Fibroblast of lung (primary cell): Measurements from ENCODE around the gene SSH2. TPM values are rescaled to one million over a fixed set of nuclear protein-coding genes. Genes with fewer than 3 reads are reported as not detected.

Source experiments
- DNase-seq, 2 donors: peaks; one replicate each; pipeline versions ENCODE4 v3.0.0 to v3.0.0-alpha.2; 2010; ENCODE audit warnings: low read depth in 2 of 2
- H2AFZ ChIP-seq: 2 replicates; pipeline ENCODE4 v1.5.1; 2012; ENCODE audit warnings: low read length, control low read depth, inconsistent platforms
- H3K27ac ChIP-seq: 2 replicates; pipeline ENCODE4 v1.5.1; 2011; ENCODE audit warnings: low read length, control low read depth; ENCODE audit not compliant: insufficient read depth
- H3K27me3 ChIP-seq: 2 replicates; pipeline ENCODE4 v1.5.1; 2011; ENCODE audit warnings: mild to moderate bottlenecking, low read length; ENCODE audit not compliant: control insufficient read depth, insufficient read depth
- H3K36me3 ChIP-seq: 2 replicates; pipeline ENCODE4 v1.5.1; 2011; ENCODE audit warnings: low read length; ENCODE audit not compliant: control insufficient read depth, insufficient read depth
- H3K4me1 ChIP-seq: 2 replicates; pipeline ENCODE4 v1.5.1; 2011; ENCODE audit warnings: low read length; ENCODE audit not compliant: control insufficient read depth, insufficient read depth; ENCODE audit errors: extremely low read depth
- H3K4me2 ChIP-seq: 2 replicates; pipeline ENCODE4 v1.5.1; 2011; ENCODE audit warnings: low read length, control low read depth; ENCODE audit not compliant: insufficient read depth; ENCODE audit errors: extremely low read depth
- H3K4me3 ChIP-seq, 4 experiments: fragments of 200-600 bp in 1 of 4; sonication (generic) in 1 of 4; replicated peaks in 1 of 4; 2 replicates each; pipeline ENCODE4 v1.5.1; 2011 to 2016; ENCODE audit warnings: low read length in 4 of 4, low read depth in 3 of 4, mild to moderate bottlenecking in 3 of 4, control low read depth in 2 of 4, inconsistent platforms in 1 of 4, mixed read lengths in 1 of 4; ENCODE audit not compliant: insufficient read depth in 1 of 4; ENCODE audit errors: control extremely low read depth in 1 of 4
- H3K79me2 ChIP-seq: 2 replicates; pipeline ENCODE4 v1.5.1; 2012; ENCODE audit warnings: mild to moderate bottlenecking, low read length, inconsistent platforms; ENCODE audit not compliant: control insufficient read depth, insufficient read depth
- H3K9ac ChIP-seq: 2 replicates; pipeline ENCODE4 v1.5.1; 2011; ENCODE audit warnings: mild to moderate bottlenecking, low read length, control low read depth; ENCODE audit not compliant: insufficient read depth
- H3K9me3 ChIP-seq: 2 replicates; pipeline ENCODE4 v1.5.1; 2012; ENCODE audit warnings: low read depth, low read length; ENCODE audit not compliant: control insufficient read depth, insufficient read depth
- H4K20me1 ChIP-seq: 2 replicates; pipeline ENCODE4 v1.5.1; 2011; ENCODE audit warnings: low read length; ENCODE audit not compliant: control insufficient read depth, insufficient read depth; ENCODE audit errors: extremely low read depth
- CTCF ChIP-seq, 2 donors: IDR thresholded peaks in 1 of 2; conservative IDR thresholded peaks in 1 of 2; 1 replicate in 1 of 2; 2 replicates in 1 of 2; pipeline ENCODE4 v1.5.1; 2011 to 2012; ENCODE audit warnings: low read length in 2 of 2, control low read depth in 1 of 2, inconsistent platforms in 1 of 2, low read depth in 1 of 2, mild to moderate bottlenecking in 1 of 2
- EZH2 ChIP-seq: IDR thresholded peaks from 2 replicates; pipeline ENCODE4 v1.5.1; 2012; ENCODE audit warnings: low read length, control low read depth, mild to moderate bottlenecking; ENCODE audit errors: missing control alignments
- polyA plus RNA-seq, 2 donors: library from polyadenylated mRNA; depleted of rRNA in 1 of 2; stranded (reverse) in 1 of 2; unstranded in 1 of 2; fragments of >200 nt; gene quantifications; 2 replicates each; pipeline ENCODE4 v1.2.1, GENCODE V29; 2011 to 2012; ENCODE audit warnings: missing spikeins in 1 of 2
- total RNA-seq: library from RNA; depleted of rRNA; stranded (reverse); fragments of >200 nt; gene quantifications from 2 replicates; pipeline ENCODE4 v1.2.1, GENCODE V29; 2014

SSH2 gene
- total and polyA plus RNA-seq, 2 donors (not counting 1 experiment from before 2014, with no cell fraction given), result 21.0 to 30.2 TPM

- Histone ChIP-seq H3K4me3 (no peak overlapping the region), H3K4me1 (no peaks in the 10 kb centered on the region), H4K20me1 (no peaks in the 10 kb centered on the region), H3K4me2 (peak overlapping the region; percentile 37), H3K79me2 (no peaks in the 10 kb centered on the region), H3K9me3 (no peaks in the 10 kb centered on the region), H3K27ac (no peak overlapping the region), H3K36me3 (peaks cover 2% of the 10 kb centered on the region), H3K27me3 (no peaks in the 10 kb centered on the region), H2AFZ (no peak overlapping the region), H3K9ac (no peak overlapping the region)
- DNase-seq, result peak; percentile 44 to 55
- no peak for TF ChIP-seq CTCF (conservative IDR thresholded peaks at IDR 0.05 in 1 of 2, IDR thresholded peaks at IDR 0.05 in 1 of 2; ENCODE audit: low read depth in 1 of 2, low read length in 2 of 2)
- TF ChIP-seq EZH2, result no peak
These were observed 266.9 kb downstream of the SSH2 start for GRCh38 chr17:29663155-29663554.

- Histone ChIP-seq H3K79me2 (no peaks in the 10 kb centered on the region), H3K27me3 (no peaks in the 10 kb centered on the region), H3K4me2 (no peak overlapping the region), H2AFZ (no peak overlapping the region), H4K20me1 (no peaks in the 10 kb centered on the region), H3K4me1 (no peaks in the 10 kb centered on the region), H3K9ac (no peak overlapping the region), H3K27ac (no peak overlapping the region), H3K9me3 (no peaks in the 10 kb centered on the region), H3K4me3 (no peak overlapping the region), H3K36me3 (peaks cover 2% of the 10 kb centered on the region)
- DNase-seq, result no peak
- TF ChIP-seq CTCF (conservative IDR thresholded peaks at IDR 0.05 in 1 of 2, IDR thresholded peaks at IDR 0.05 in 1 of 2; ENCODE audit: low read depth in 1 of 2, low read length in 2 of 2) (no peak), EZH2 (no peak)
These were observed 268.8 kb downstream of the SSH2 start for GRCh38 chr17:29661213-29661612.

GRCh38 chr17:29659155-29659554, 270.9 kb downstream of the SSH2 start:
- Histone ChIP-seq H3K79me2 (no peaks in the 10 kb centered on the region), H3K9ac (no peak overlapping the region), H3K36me3 (peaks cover 2% of the 10 kb centered on the region), H3K27me3 (no peaks in the 10 kb centered on the region), H3K4me2 (no peak overlapping the region), H4K20me1 (no peaks in the 10 kb centered on the region), H3K4me1 (no peaks in the 10 kb centered on the region), H3K27ac (no peak overlapping the region), H2AFZ (no peak overlapping the region), H3K4me3 (no peak overlapping the region), H3K9me3 (no peaks in the 10 kb centered on the region)
- peak in 1 of 2 donors; percentile 65 for DNase-seq
- TF ChIP-seq CTCF (conservative IDR thresholded peaks at IDR 0.05 in 1 of 2, IDR thresholded peaks at IDR 0.05 in 1 of 2; ENCODE audit: low read depth in 1 of 2, low read length in 2 of 2), result no peak
- no peak for TF ChIP-seq EZH2
